ENCODE data around the gene SIAE.

The SIAE gene

GRCh38 chr11:124602193-124602592, 71.3 kb downstream of the SIAE start:
- Histone ChIP-seq H3K27ac (ENCODE audit: low read depth, low read length) (no peak overlapping the region), H3K79me2 (ENCODE audit: control insufficient read depth, low read length) (no peaks in the 10 kb centered on the region), H3K27me3 (ENCODE audit: control insufficient read depth, low read length) (peaks cover 9% of the 10 kb centered on the region; the same call in 1 of the 2 replicates), H3K9me3 (ENCODE audit: control insufficient read depth, insufficient read depth, low read length) (no peaks in the 10 kb centered on the region), H3K36me3 (ENCODE audit: control insufficient read depth, low read length) (no peaks in the 10 kb centered on the region), H3F3A (ENCODE audit: control insufficient read depth, insufficient read depth) (no peaks in the 10 kb centered on the region), H3K4me1 (ENCODE audit: control insufficient read depth, low read length) (no peaks in the 10 kb centered on the region), H3K4me3 (ENCODE audit: low read length) (no peak overlapping the region), H3K9me2 (replicated peaks; ENCODE audit: control insufficient read depth, low read length) (no peaks in the 10 kb centered on the region), H4K20me1 (ENCODE audit: control insufficient read depth, insufficient read depth, low read depth, low read length) (no peaks in the 10 kb centered on the region), H3K4me2 (ENCODE audit: low read length) (no peak overlapping the region)
- TF ChIP-seq EZH2phosphoT487 (IDR thresholded peaks at IDR 0.05; ENCODE audit: borderline replicate concordance, low read length): no peak
- TF ChIP-seq CTCF (IDR thresholded peaks at IDR 0.05; ENCODE audit: low read depth, low read length, poor library complexity, severe bottlenecking): no peak

- no peak overlapping the region for H3K27ac ChIP-seq (ENCODE audit: low read depth, low read length)
- no peak overlapping the region for H3K4me2 ChIP-seq (ENCODE audit: low read length)
- H4K20me1 ChIP-seq (ENCODE audit: control insufficient read depth, insufficient read depth, low read depth, low read length): no peaks in the 10 kb centered on the region
- H3K9me2 ChIP-seq (replicated peaks; ENCODE audit: control insufficient read depth, low read length): no peaks in the 10 kb centered on the region
- H3K27me3 ChIP-seq (ENCODE audit: control insufficient read depth, low read length): peaks cover 15% of the 10 kb centered on the region
- H3K36me3 ChIP-seq (ENCODE audit: control insufficient read depth, low read length): no peaks in the 10 kb centered on the region
- no peaks in the 10 kb centered on the region for H3K79me2 ChIP-seq (ENCODE audit: control insufficient read depth, low read length)
- TF ChIP-seq EZH2phosphoT487 (IDR thresholded peaks at IDR 0.05; ENCODE audit: borderline replicate concordance, low read length) (no peak), CTCF (IDR thresholded peaks at IDR 0.05; ENCODE audit: low read depth, low read length, poor library complexity, severe bottlenecking) (no peak)
- no peaks in the 10 kb centered on the region for H3F3A ChIP-seq (ENCODE audit: control insufficient read depth, insufficient read depth)
- H3K4me3 ChIP-seq (ENCODE audit: low read length): no peak overlapping the region
- no peaks in the 10 kb centered on the region for H3K9me3 ChIP-seq (ENCODE audit: control insufficient read depth, insufficient read depth, low read length)
- no peaks in the 10 kb centered on the region for H3K4me1 ChIP-seq (ENCODE audit: control insufficient read depth, low read length)
Measured at GRCh38 chr11:124600621-124601320, 72.8 kb downstream of the SIAE start.

- Histone ChIP-seq H3K27me3 (ENCODE audit: control insufficient read depth, low read length) (peaks cover 18% of the 10 kb centered on the region), H3K27ac (ENCODE audit: low read depth, low read length) (no peak overlapping the region)
- TF ChIP-seq CTCF (IDR thresholded peaks at IDR 0.05; ENCODE audit: low read depth, low read length, poor library complexity, severe bottlenecking) (no peak), EZH2phosphoT487 (IDR thresholded peaks at IDR 0.05; ENCODE audit: borderline replicate concordance, low read length) (no peak)
Measured at GRCh38 chr11:124597626-124598025, 75.9 kb downstream of the SIAE start.

More at GRCh38 chr11:124597626-124598025, 75.9 kb downstream of the SIAE start:
- Histone ChIP-seq H3K4me2 (ENCODE audit: low read length) (no peak overlapping the region), H3K9me3 (ENCODE audit: control insufficient read depth, insufficient read depth, low read length) (no peaks in the 10 kb centered on the region), H3F3A (ENCODE audit: control insufficient read depth, insufficient read depth) (no peaks in the 10 kb centered on the region), H3K79me2 (ENCODE audit: control insufficient read depth, low read length) (no peaks in the 10 kb centered on the region), H3K36me3 (ENCODE audit: control insufficient read depth, low read length) (no peaks in the 10 kb centered on the region), H4K20me1 (ENCODE audit: control insufficient read depth, insufficient read depth, low read depth, low read length) (no peaks in the 10 kb centered on the region), H3K9me2 (replicated peaks; ENCODE audit: control insufficient read depth, low read length) (no peaks in the 10 kb centered on the region), H3K4me1 (ENCODE audit: control insufficient read depth, low read length) (no peaks in the 10 kb centered on the region), H3K4me3 (ENCODE audit: low read length) (no peak overlapping the region)
